ENCODE data around the gene SAPCD1. TPM values are rescaled to one million over a fixed set of nuclear protein-coding genes. Genes with fewer than 3 reads are reported as not detected.
"Not testable (repeated sequence)": the region's sequence is repeated elsewhere in the genome, so short reads cannot be mapped to it uniquely, and the experiment has no call there.

Gene SAPCD1
- polyA plus RNA-seq, 1 of the 3 experiments (the other 2 are of a cell fraction): 5.9 TPM

DNA sequence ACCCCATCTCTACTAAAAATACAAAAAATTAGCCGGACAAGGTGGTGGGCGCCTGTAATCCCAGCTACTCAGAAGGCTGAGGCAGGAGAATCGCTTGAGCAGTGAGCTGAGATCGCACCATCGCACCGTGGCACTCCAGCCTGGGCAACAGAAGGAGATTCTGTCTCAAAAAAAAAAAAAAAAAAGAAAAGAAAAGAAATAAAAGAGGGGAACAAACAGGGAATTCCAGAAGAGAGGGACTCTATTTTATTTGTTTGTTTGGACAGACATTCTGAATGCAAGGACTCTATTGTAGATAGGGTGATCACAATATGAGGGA lies 31.4 kb downstream of the SAPCD1 start:
- Histone ChIP-seq H3K27ac (ENCODE audit: low read depth in 2 of 2, low read length in 1 of 2) (peak overlapping the region; percentile 72 to 96; a peak in 3 of 4 replicates), H3K4me3 (ENCODE audit: low read depth in 2 of 2, low read length in 1 of 2) (peak overlapping the region; percentile 80 to 82), H3K36me3 (replicated peaks in 1 of 2; ENCODE audit: control insufficient read depth in 1 of 2, insufficient read depth in 2 of 2, low read length in 1 of 2) (peaks cover 23 to 31% of the 10 kb centered on the region in 2 experiments), H3K4me1 (ENCODE audit: control insufficient read depth in 1 of 2, insufficient read depth in 2 of 2, low read depth in 1 of 2, low read length in 1 of 2) (peaks cover 3 to 12% of the 10 kb centered on the region in 2 experiments; a peak in 3 of 4 replicates), H3K9ac (peak overlapping the region; percentile 84; the same call in 1 of the 2 replicates), H3K4me2 (peak overlapping the region; percentile 99), H3K79me2 (ENCODE audit: insufficient read depth) (peaks cover 38% of the 10 kb centered on the region), H3F3A (replicated peaks; ENCODE audit: insufficient read depth) (peaks cover 30% of the 10 kb centered on the region)
- WGBS (ENCODE audit: low lambda C conversion rate): 85% methylated on average over 6 of the region's 6 CpGs
- H3K9me2 ChIP-seq; H3K9me3 ChIP-seq; H4K20me1 ChIP-seq (ENCODE audit: insufficient read depth); POLR2A ChIA-PET; H3K27me3 ChIP-seq (ENCODE audit: insufficient read depth); H2AFZ ChIP-seq (ENCODE audit: low read depth); DNase-seq: not testable (repeated sequence)
- CTCF ChIA-PET: interaction anchor here (3.0 kb wide), 1 partner anchor 141 kb away, joined by 7 read pairs; no protein-coding TSS in a partner anchor

GRCh38 chr6:31794294-31794865 lies 31.9 kb downstream of the SAPCD1 start:
- Histone ChIP-seq H3F3A (replicated peaks; ENCODE audit: insufficient read depth) (peaks cover 25% of the 10 kb centered on the region), H3K79me2 (ENCODE audit: insufficient read depth) (peaks cover 38% of the 10 kb centered on the region), H3K4me1 (ENCODE audit: control insufficient read depth in 1 of 2, insufficient read depth in 2 of 2, low read depth in 1 of 2, low read length in 1 of 2) (peaks cover 3 to 12% of the 10 kb centered on the region in 2 experiments; a peak in 3 of 4 replicates), H3K36me3 (replicated peaks in 1 of 2; ENCODE audit: control insufficient read depth in 1 of 2, insufficient read depth in 2 of 2, low read length in 1 of 2) (peaks cover 18 to 26% of the 10 kb centered on the region in 2 experiments), H3K9me2 (no peaks in the 10 kb centered on the region), H3K27ac (ENCODE audit: low read depth in 2 of 2, low read length in 1 of 2) (peak overlapping the region; percentile 72 to 96; a peak in 3 of 4 replicates), H3K4me2 (peak overlapping the region; percentile 99), H4K20me1 (ENCODE audit: insufficient read depth) (no peaks in the 10 kb centered on the region), H3K9ac (peak overlapping the region; percentile 84), H3K9me3 (no peaks in the 10 kb centered on the region), H3K27me3 (ENCODE audit: insufficient read depth) (no peaks in the 10 kb centered on the region), H3K4me3 (ENCODE audit: low read depth in 2 of 2, low read length in 1 of 2) (peak overlapping the region; percentile 80 to 82), H2AFZ (ENCODE audit: low read depth) (peak overlapping the region; percentile 45; the same call in 1 of the 2 replicates)
- ChIA-PET POLR2A (interaction anchor here (0.8 to 1.8 kb wide), 7 partner anchors 12 to 1177 kb away, joined by 3 to 24 read pairs (median 4); partner anchors contain the start of genes CLIC1, DDX39B, HSPA1A and HSPA1L), CTCF (interaction anchor here (0.8 to 3.0 kb wide), 10 partner anchors 9 to 248 kb away, joined by 3 to 37 read pairs (median 7); partner anchors contain the start of genes ATP6V1G2, DDAH2 and LSM2)
- 3% methylated on average over 7 of the region's 7 CpGs for WGBS (ENCODE audit: low lambda C conversion rate)
- DNase-seq: no peak
- TF ChIP-seq FOXJ3 (CRISPR knock-in tag; IDR thresholded peaks at IDR 0.05) (no peak), SIN3A (IDR thresholded peaks at IDR 0.05; ENCODE audit: borderline replicate concordance, low read depth, low read length) (no peak), PBX3 (IDR thresholded peaks at IDR 0.05) (no peak), RAD21 (IDR thresholded peaks at IDR 0.05; ENCODE audit: low read length) (0 out of 2 replicates have a peak, but pooled peaks have one; percentile 7), GATA2 (CRISPR knock-in tag; IDR thresholded peaks at IDR 0.05) (peak; percentile 12; the same call in 1 of the 2 replicates), MEF2A (IDR thresholded peaks at IDR 0.05; ENCODE audit: borderline replicate concordance, low read depth) (no peak), MXI1 (IDR thresholded peaks at IDR 0.05; ENCODE audit: low read depth, low read length) (peak; percentile 62; the same call in 1 of the 2 replicates)
